Smooth muscle cell (in vitro differentiated cells): ENCODE results near the gene SLC8A2. TPM values are rescaled to one million over a fixed set of nuclear protein-coding genes. Genes with fewer than 3 reads are reported as not detected.

Experiments
- DNase-seq: peaks from one replicate; lab custom pipeline; 2025; ENCODE audit not compliant: unreplicated experiment; lab: John Stamatoyannopoulos, UW
- H2AFZ ChIP-seq: fragments of 200-600 bp; sonication (generic); 2 replicates; pipeline ENCODE4 v1.6.0; 2016; ENCODE audit warnings: antibody characterized with exemption, low read depth, mild to moderate bottlenecking
- H3F3A ChIP-seq: fragments of 200-600 bp; sonication (generic); 2 replicates; pipeline ENCODE4 v1.6.0; 2017; ENCODE audit warnings: antibody characterized with exemption, low read depth
- H3K27ac ChIP-seq: fragments of 200-600 bp; sonication (generic); 2 replicates; pipeline ENCODE4 v1.5.1; 2016; ENCODE audit warnings: low read depth, mild to moderate bottlenecking
- H3K27me3 ChIP-seq: fragments of 200-600 bp; sonication (generic); 2 replicates; pipeline ENCODE4 v1.6.1; 2016; ENCODE audit warnings: low read depth, mild to moderate bottlenecking
- H3K36me3 ChIP-seq: fragments of 200-600 bp; sonication (generic); 2 replicates; pipeline ENCODE4 v1.5.1; 2016; ENCODE audit warnings: low read depth
- H3K4me1 ChIP-seq: fragments of 200-600 bp; sonication (generic); 2 replicates; pipeline ENCODE4 v1.5.1; 2016; ENCODE audit warnings: low read depth
- H3K4me2 ChIP-seq: fragments of 200-600 bp; sonication (generic); 2 replicates; pipeline ENCODE4 v1.6.0; 2016; ENCODE audit warnings: mild to moderate bottlenecking
- H3K4me3 ChIP-seq: fragments of 200-600 bp; sonication (generic); 2 replicates; pipeline ENCODE4 v1.5.1; 2016; ENCODE audit warnings: mild to moderate bottlenecking
- H3K79me2 ChIP-seq: fragments of 200-600 bp; sonication (generic); 2 replicates; pipeline ENCODE4 v1.6.0; 2016; ENCODE audit warnings: low read depth, mild to moderate bottlenecking
- H3K9ac ChIP-seq: fragments of 200-600 bp; sonication (generic); 2 replicates; pipeline ENCODE4 v1.6.0; 2016; ENCODE audit warnings: low read depth
- H3K9me3 ChIP-seq: fragments of 200-600 bp; sonication (generic); replicated peaks from 2 replicates; pipeline ENCODE4 v1.5.1; 2016; ENCODE audit warnings: low read depth
- H4K20me1 ChIP-seq: fragments of 200-600 bp; sonication (generic); 2 replicates; pipeline ENCODE4 v1.6.0; 2016; ENCODE audit warnings: low read depth
- WGBS: methylation state at CpG from one replicate; pipeline ENCODE4 v1.1.7; 2016; ENCODE audit warnings: low lambda C conversion rate; 5-methylcytosine and 5-hydroxymethylcytosine counted together
- polyA plus RNA-seq: library from polyadenylated mRNA; unstranded; fragments of >200 nt; fragmentation: Nextera tagmentation; extraction: Ambion mirVana; gene quantifications from 2 replicates; pipeline ENCODE4 v1.2.1, GENCODE V29; 2016
- total RNA-seq: library from RNA; depleted of rRNA; stranded (reverse); fragments of >200 nt; gene quantifications from 2 replicates; pipeline ENCODE4 v1.2.3, GENCODE V29; 2014
- TF ChIP-seq, protein P1 (sequence below): fragments of 200-600 bp; sonication (generic); IDR thresholded peaks from 2 replicates; pipeline ENCODE4 v1.5.1; 2017; ENCODE audit warnings: borderline replicate concordance, mild to moderate bottlenecking, antibody characterized with exemption; ENCODE audit not compliant: insufficient read depth, poor library complexity, severe bottlenecking

Gene SLC8A2
- total and polyA plus RNA-seq, 2 experiments from 2014 or later = 0.22 to 0.62 TPM

DNA sequence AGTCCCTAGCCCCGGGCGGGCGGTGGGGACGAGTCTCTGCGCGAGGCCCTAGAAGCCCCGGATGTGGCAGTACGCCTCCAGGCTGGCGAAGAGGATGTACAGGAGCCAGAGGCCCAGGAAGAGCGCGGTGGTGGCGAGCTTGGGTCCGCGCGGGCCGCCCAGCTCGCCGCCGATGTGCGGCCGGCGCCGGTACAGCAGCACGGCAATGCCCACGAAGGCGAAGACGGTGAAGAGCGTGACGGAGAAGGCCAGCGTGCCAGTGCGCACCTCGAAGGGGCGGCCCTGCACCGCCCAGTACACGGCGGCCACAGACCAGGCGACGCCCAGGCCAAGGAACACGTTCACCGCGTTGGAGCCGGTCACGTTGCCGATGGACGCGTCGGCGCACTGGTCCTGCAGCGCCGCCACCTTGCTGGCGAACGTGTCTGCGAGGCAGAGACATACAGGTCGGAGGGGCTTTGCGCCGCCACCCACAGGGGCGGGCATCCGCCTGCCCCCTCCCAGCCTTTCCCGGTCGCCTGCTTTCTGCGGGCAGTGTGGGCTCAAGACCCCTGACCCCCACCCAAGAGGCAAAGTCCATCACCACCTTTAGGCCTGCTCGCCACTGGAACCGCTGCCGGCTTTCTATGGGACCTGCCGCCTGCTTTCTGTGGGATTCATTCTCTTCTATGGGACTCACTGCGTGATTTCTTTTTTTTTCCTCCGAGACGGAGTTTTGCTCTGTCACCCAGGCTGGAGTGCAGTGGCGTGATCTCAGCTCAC, 41.5 kb downstream of the SLC8A2 start:
- Histone ChIP-seq H3K27me3 (no peaks in the 10 kb centered on the region), H3K79me2 (no peaks in the 10 kb centered on the region), H3F3A (peaks cover 21% of the 10 kb centered on the region), H3K9ac (no peak overlapping the region), H3K36me3 (no peaks in the 10 kb centered on the region), H3K27ac (no peak overlapping the region), H4K20me1 (no peaks in the 10 kb centered on the region), H3K9me3 (no peaks in the 10 kb centered on the region), H3K4me2 (peak overlapping the region; percentile 79), H3K4me3 (no peak overlapping the region), H2AFZ (peak overlapping the region; percentile 44), H3K4me1 (peaks cover 20% of the 10 kb centered on the region)
- TF ChIP-seq, protein P1, sequence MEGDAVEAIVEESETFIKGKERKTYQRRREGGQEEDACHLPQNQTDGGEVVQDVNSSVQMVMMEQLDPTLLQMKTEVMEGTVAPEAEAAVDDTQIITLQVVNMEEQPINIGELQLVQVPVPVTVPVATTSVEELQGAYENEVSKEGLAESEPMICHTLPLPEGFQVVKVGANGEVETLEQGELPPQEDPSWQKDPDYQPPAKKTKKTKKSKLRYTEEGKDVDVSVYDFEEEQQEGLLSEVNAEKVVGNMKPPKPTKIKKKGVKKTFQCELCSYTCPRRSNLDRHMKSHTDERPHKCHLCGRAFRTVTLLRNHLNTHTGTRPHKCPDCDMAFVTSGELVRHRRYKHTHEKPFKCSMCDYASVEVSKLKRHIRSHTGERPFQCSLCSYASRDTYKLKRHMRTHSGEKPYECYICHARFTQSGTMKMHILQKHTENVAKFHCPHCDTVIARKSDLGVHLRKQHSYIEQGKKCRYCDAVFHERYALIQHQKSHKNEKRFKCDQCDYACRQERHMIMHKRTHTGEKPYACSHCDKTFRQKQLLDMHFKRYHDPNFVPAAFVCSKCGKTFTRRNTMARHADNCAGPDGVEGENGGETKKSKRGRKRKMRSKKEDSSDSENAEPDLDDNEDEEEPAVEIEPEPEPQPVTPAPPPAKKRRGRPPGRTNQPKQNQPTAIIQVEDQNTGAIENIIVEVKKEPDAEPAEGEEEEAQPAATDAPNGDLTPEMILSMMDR = peak; percentile 16
- WGBS = 12% methylated on average over 67 of the region's 69 CpGs
- DNase-seq = no peak

DNA sequence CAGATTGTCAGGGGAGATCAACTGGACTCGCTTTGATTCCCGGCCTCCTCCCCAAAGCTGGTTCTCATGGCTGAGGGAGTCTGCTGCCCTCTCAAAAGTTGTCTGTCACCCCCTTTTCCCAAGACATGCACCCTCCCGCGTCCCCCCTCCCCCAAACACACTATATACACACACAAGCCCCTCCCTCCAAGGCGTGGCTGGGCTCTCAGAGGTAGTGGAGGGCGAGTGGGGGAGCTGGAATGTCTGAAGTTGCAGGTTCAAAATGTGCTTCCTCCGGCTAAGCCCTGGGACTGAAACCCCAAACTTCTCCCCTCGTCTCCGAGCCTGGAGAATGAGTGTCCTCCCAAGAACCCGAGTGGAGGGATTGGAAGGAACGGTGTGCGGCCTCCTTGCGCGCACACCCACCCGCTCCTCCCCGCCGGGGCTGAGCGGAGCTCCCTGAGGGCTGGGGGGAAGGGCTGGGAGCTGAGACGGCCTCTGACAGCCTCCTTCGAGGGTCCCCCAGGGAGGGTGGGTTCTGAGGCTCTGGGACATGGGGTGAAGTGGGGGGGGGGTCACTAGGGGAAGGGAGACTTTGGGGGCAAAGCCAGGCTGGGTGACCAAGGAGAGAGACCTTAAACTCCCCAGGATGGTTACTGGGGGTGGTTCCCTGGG, 42.4 kb downstream of the SLC8A2 start:
- Histone ChIP-seq H3K9ac (no peak overlapping the region), H4K20me1 (no peaks in the 10 kb centered on the region), H3K79me2 (no peaks in the 10 kb centered on the region), H3K36me3 (no peaks in the 10 kb centered on the region), H3F3A (peaks cover 21% of the 10 kb centered on the region), H3K4me3 (no peak overlapping the region), H2AFZ (no peak overlapping the region), H3K4me1 (peaks cover 20% of the 10 kb centered on the region), H3K27ac (no peak overlapping the region), H3K4me2 (peak overlapping the region; percentile 87), H3K9me3 (no peaks in the 10 kb centered on the region), H3K27me3 (no peaks in the 10 kb centered on the region)
- TF ChIP-seq, protein P1 = no peak
- WGBS = 45% methylated on average over 11 of the region's 20 CpGs
- no peak for DNase-seq

DNA sequence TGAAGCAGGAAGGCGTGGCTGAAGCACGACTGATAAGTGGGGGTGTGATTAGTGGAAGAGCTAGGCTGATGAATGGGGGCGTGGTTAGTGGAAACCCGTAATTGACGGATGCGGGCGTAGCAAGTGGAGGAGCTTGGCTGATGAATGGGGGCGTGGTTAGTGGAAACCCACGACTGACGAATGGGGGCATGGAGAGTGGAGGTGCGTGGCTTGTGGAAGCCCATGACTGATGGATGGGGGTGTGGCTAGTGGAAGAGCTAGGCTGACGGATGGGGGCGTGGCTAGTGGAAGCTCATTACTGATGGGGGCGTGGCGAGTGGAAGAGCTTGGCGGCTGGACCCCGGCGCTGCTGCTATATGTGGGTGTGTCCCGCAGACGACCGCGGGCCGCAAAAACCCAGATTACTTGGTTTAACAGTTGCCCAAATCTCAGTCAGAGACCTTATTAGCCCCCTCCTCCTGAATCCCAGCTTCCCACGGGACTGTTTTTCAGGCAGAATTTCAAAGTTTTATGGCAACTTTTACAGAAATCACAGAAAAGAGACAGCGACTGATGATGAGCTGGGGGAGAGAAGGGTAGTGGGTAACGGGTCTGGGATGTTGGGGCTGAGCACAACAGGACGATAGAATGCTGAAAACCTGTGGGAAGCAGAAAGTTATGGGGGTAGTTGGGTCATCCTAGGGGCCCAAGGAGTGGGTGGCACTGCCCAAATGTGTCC, 43.4 kb downstream of the SLC8A2 start:
- Histone ChIP-seq H3K4me2 (peak overlapping the region; percentile 87), H2AFZ (peak overlapping the region; percentile 28), H3K4me3 (peak overlapping the region; percentile 41), H3F3A (peaks cover 21% of the 10 kb centered on the region), H3K36me3 (no peaks in the 10 kb centered on the region), H3K9me3 (no peaks in the 10 kb centered on the region), H3K9ac (no peak overlapping the region), H3K27ac (peak overlapping the region; percentile 56), H4K20me1 (no peaks in the 10 kb centered on the region), H3K4me1 (peaks cover 20% of the 10 kb centered on the region), H3K27me3 (no peaks in the 10 kb centered on the region), H3K79me2 (no peaks in the 10 kb centered on the region)
- TF ChIP-seq, protein P1 = no peak
- 2% methylated on average over 27 of the region's 27 CpGs for WGBS
- peak; percentile 89 for DNase-seq
